SJCRH30 (cell line): ENCODE results near the gene CDON. TPM values are rescaled to one million over a fixed set of nuclear protein-coding genes. Genes with fewer than 3 reads are reported as not detected.

Experiments used
- DNase-seq, 2 experiments: peaks; one replicate each; pipeline ENCODE4 v3.0.0-alpha.2; 2015 to 2020
- H3K27ac ChIP-seq: fragments of 250-450 bp; sonication (Bioruptor Pico); 2 replicates; pipeline ENCODE4 v1.5.1; 2020; ENCODE audit warnings: mild to moderate bottlenecking, moderate library complexity
- H3K27me3 ChIP-seq: fragments of 250-450 bp; sonication (Bioruptor Pico); 2 replicates; pipeline ENCODE4 v1.5.1; 2020; ENCODE audit warnings: mild to moderate bottlenecking, moderate library complexity
- H3K36me3 ChIP-seq: fragments of 250-450 bp; sonication (Bioruptor Pico); 2 replicates; pipeline ENCODE4 v1.5.1; 2020; ENCODE audit warnings: mild to moderate bottlenecking, moderate library complexity
- H3K4me1 ChIP-seq: fragments of 250-450 bp; sonication (Bioruptor Pico); 2 replicates; pipeline ENCODE4 v1.5.1; 2020; ENCODE audit warnings: mild to moderate bottlenecking, moderate library complexity
- H3K4me3 ChIP-seq: fragments of 250-450 bp; sonication (Bioruptor Pico); 2 replicates; pipeline ENCODE4 v1.5.1; 2020; ENCODE audit warnings: mild to moderate bottlenecking, moderate library complexity
- H3K9me3 ChIP-seq: fragments of 250-450 bp; sonication (Bioruptor Pico); replicated peaks from 2 replicates; pipeline ENCODE4 v1.5.1; 2020; ENCODE audit warnings: mild to moderate bottlenecking, moderate library complexity
- total RNA-seq: library from RNA; depleted of rRNA; stranded (reverse); fragments of >200 nt; shearing (Covaris generic); gene quantifications from 2 replicates; pipeline ENCODE4 v1.2.3, GENCODE V29; 2014

Gene CDON
- total RNA-seq, 1 experiment from 2014 or later = 76.1 TPM

DNA sequence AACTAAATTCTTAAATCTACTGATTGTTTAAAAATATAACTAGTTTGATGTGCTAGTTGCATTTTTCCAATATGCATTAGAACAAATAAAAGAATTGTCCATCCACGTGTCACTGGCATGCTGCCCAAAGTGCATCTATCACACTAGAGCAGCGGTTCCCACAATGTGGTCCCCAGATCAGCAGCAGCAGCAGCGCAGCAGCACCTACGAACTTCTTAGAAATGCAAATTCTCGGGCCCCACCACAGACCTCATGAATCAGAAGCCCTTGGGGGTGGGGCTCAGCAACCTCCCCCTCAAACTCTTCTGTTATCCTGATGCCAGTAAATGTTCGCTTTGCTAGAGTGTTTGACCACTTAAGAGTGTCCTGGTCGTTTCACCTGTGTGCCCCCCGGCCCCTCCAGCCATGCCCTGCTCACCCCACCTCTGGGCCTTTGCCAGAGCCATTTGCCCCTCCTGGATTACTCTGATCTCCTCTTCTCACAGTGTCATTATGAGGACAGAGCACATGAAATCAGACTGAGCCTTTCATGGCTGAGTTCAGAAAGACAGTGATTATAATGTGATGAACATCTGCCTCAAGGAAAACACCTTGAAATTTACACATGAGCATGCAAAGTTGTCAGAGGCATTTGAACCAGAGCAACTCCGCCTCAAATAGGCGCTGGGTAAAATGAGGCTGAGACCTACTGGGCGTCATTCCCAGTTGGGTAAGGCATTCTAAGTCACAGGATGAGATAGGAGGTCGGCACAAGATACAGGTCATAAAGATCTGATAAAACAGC is 129.4 kb downstream of the CDON start:
- H3K4me3 ChIP-seq = no peak overlapping the region
- H3K27me3 ChIP-seq = no peaks in the 10 kb centered on the region
- H3K9me3 ChIP-seq = no peaks in the 10 kb centered on the region
- H3K27ac ChIP-seq = no peak overlapping the region
- no peaks in the 10 kb centered on the region for H3K4me1 ChIP-seq
- no peaks in the 10 kb centered on the region for H3K36me3 ChIP-seq
- no peak for DNase-seq

DNA sequence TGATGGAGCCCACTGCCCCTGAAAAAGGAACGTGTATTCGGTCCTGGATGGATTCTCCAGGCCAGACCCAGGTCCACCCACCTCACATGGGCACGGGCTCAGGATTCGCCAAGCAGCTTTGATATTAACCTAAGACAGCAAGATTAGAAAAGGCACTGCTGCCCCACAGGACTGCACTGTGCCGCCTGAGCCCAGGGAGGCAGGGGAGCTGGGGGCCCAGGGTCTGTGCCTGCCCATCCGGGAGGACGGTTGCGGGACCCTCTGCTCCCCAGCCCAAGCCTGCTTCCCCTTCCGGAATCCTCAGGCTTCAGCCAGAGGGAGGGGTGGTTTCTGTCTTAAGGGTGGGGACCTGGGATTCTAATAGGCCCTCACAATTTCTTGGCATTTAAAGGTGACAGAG is 130.4 kb downstream of the CDON start:
- Histone ChIP-seq H3K36me3 (no peaks in the 10 kb centered on the region), H3K27ac (no peak overlapping the region), H3K4me1 (no peaks in the 10 kb centered on the region), H3K27me3 (no peaks in the 10 kb centered on the region), H3K4me3 (no peak overlapping the region), H3K9me3 (no peaks in the 10 kb centered on the region)
- no peak for DNase-seq

DNA sequence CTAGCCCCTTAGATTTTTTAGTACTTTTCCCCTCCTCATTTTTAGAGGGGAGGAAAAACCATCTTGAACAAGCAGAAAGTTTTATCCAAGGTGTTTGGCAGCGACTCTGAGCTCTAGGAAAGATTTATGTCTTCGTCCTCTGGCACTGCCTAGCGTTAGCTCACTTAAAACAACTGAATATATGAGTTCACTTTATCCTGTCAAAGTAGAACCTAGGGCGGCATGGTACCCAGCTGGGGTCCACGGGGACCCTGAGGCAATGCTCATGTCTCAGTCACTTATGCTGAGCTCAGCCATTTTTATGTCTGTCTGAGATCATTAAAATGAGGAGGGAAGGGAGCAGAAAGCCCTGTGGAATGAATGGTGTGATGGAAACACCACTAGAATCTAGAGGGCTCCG is 131.0 kb downstream of the CDON start:
- Histone ChIP-seq H3K27me3 (no peaks in the 10 kb centered on the region), H3K36me3 (no peaks in the 10 kb centered on the region), H3K27ac (no peak overlapping the region), H3K4me3 (no peak overlapping the region), H3K4me1 (no peaks in the 10 kb centered on the region), H3K9me3 (no peaks in the 10 kb centered on the region)
- DNase-seq = no peak

DNA sequence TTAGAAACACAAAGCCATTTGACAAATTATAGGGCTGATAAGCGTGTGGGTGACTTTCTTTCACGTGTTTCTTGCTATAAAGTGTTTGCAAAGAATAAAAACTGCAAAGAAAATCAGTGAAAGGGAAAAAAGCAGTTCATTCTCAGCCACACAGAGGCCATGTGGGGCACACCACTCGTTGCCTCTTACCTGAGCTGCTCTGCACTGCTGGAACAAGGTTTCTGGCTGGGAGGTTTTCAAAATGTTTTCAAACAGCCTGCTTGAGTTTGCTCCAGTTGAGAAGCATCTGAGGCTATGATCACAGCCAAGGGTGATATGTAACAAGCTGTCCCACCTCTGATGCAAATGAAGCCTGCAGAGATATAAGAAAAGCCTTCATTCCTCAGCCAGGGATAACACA is 131.6 kb downstream of the CDON start:
- no peak overlapping the region for H3K27ac ChIP-seq
- H3K36me3 ChIP-seq = no peaks in the 10 kb centered on the region
- H3K27me3 ChIP-seq = no peaks in the 10 kb centered on the region
- H3K4me3 ChIP-seq = no peak overlapping the region
- no peaks in the 10 kb centered on the region for H3K4me1 ChIP-seq
- no peak for DNase-seq
- no peaks in the 10 kb centered on the region for H3K9me3 ChIP-seq

DNA sequence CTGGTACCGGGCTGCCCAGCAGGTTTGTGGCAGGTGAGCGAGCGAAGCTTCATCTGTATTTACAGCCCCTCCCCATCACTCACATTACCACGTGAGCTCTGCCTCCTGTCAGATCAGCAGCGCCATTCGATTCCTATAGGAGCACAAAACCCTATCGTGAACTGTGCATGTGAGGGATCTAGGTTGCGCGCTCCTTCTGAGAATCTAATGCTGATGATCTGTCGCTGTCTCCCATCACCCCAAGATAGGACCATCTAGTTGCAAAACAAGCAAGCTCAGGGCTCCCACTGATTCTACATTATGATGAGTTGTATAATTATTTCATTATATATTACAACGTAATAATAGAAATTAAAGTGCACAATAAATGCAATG is 132.6 kb downstream of the CDON start:
- H3K9me3 ChIP-seq = no peaks in the 10 kb centered on the region
- H3K27me3 ChIP-seq = no peaks in the 10 kb centered on the region
- H3K4me1 ChIP-seq = no peaks in the 10 kb centered on the region; the same call in 1 of the 2 replicates
- H3K36me3 ChIP-seq = no peaks in the 10 kb centered on the region
- H3K4me3 ChIP-seq = no peak overlapping the region
- no peak for DNase-seq
- H3K27ac ChIP-seq = no peak overlapping the region

DNA sequence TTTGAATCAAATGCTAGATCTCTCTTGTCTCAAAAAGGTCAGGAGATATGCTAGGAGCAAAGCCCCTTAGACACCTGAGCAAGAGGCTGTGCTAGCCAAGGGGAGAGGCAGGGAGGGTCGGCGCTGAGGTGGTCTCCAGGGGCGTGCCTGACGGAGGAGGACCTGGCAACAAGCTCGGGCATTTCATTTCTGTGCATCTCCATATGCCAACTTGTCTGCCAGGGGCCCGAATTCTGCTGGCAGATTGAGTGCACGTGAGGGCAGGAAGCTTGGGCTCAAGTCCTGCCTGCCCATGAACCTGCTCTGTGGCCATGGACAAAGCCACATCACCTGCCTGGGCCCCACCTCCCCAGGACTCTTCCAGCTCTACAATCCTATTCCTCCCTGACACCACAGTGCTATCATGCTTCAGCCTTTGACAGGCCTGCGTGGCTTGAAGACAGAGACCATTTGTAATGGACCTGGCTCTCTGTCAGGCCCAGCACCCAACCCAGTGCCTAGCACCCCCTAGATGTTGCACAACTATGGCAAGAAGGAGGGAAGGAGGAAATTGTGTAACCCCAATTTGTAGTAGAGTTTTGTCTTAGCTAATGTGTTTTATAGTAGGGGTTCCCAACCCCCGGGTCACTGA is 133.1 kb downstream of the CDON start:
- Histone ChIP-seq H3K4me3 (no peak overlapping the region), H3K9me3 (no peaks in the 10 kb centered on the region), H3K4me1 (no peaks in the 10 kb centered on the region; the same call in 1 of the 2 replicates), H3K27me3 (no peaks in the 10 kb centered on the region), H3K27ac (no peak overlapping the region), H3K36me3 (no peaks in the 10 kb centered on the region)
- no peak for DNase-seq

DNA sequence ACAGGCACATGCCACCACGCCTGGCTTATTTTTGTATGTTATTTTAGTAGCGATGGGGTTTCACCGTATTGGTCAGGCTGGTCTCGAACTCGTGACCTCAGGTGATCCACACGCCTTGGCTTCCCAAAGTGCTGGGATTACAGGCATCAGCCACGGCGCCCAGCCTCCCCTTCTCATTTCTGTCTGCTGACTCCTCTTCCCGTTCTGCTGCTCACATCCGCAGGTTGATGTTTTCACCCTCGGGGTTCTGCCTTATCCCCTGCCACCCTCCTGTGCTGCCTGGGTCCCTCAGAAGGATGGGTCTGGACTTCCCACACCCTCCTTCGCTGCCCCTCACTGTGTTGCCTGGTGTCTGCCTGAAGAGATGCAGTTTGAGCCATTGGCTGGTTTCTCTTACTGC is 136.0 kb downstream of the CDON start:
- no peaks in the 10 kb centered on the region for H3K9me3 ChIP-seq
- H3K27me3 ChIP-seq = no peaks in the 10 kb centered on the region
- H3K27ac ChIP-seq = no peak overlapping the region
- no peak for DNase-seq
- H3K4me1 ChIP-seq = no peaks in the 10 kb centered on the region; the same call in 1 of the 2 replicates
- no peaks in the 10 kb centered on the region for H3K36me3 ChIP-seq
- H3K4me3 ChIP-seq = no peak overlapping the region

DNA sequence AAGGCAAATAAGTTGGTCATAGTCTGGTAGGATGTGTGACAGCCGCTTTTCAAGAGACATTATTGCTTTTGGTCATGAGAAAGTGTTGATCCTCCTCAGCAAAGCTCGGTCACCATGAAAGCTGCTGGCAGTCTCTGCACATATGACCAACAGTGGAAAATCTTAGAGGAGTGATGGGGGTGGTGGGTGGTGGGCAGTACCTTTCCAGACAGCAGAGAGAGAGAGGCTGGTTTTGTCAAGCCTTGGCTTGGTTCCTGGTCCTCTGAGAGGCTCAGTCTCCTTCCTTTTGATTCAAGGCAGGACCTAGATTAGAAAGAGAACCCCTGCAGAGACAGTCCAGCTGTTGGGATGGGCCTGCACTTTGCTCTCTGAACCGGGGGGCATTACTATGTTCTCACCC is 136.9 kb downstream of the CDON start:
- Histone ChIP-seq H3K4me3 (no peak overlapping the region), H3K27ac (no peak overlapping the region), H3K27me3 (no peaks in the 10 kb centered on the region), H3K9me3 (no peaks in the 10 kb centered on the region), H3K4me1 (no peaks in the 10 kb centered on the region; the same call in 1 of the 2 replicates), H3K36me3 (no peaks in the 10 kb centered on the region)
- DNase-seq = no peak

DNA sequence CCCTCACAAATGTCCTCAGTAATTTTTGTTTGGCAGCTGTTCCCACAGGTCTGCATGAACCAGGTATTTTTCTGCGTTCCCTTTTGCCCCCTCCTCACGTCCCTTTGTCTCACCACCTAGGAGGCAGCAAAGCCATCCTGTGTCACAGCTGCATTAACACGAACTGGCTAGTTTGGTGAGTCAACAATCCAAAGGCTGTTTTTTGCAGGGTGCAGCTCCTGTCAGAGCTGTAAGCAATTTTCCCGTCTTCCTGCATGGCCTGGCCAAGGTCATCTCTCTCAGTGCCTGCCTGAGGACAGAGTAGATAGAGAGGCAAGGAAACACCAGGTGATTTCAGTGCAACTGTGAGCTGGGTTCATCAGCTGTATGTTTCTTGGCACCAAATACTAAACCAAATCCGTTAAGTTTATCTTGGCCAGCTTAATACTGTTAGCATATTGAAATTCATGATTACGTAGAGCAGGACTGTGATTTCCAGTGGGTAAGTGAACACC is 137.4 kb downstream of the CDON start:
- DNase-seq = no peak
- H3K9me3 ChIP-seq = no peaks in the 10 kb centered on the region

DNA sequence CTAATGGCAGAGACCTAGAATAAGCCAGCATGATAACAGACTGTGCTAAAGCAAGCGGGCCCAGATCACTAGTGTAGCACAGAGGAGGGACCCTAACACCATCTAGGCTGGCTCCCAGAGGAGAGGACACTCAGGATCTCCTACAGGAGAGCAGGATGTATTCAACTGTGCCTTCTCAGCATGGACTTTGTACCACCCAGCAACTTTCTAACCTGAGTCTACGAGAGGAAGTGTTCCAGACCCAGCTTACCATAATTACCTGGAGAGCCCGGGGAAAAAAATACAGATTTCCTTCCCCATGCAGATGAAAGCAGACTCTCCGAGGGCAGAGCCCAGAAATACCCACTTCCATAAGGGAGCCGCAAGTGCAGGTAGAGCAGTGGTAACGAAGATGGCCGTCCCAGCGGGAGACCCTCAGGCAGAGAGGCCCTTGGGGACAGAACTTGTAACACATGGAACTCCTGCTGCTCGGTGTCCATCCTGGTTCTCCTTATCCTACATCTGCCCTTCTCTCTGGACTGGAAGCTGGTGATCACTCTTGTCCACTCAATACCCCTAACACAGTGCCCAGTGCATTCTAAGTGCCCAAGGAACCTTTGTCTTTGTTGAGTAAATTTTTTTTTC is 138.2 kb downstream of the CDON start:
- H3K4me1 ChIP-seq = no peaks in the 10 kb centered on the region; the same call in 1 of the 2 replicates
- no peak overlapping the region for H3K27ac ChIP-seq
- H3K9me3 ChIP-seq = no peaks in the 10 kb centered on the region
- H3K4me3 ChIP-seq = no peak overlapping the region
- no peaks in the 10 kb centered on the region for H3K27me3 ChIP-seq
- DNase-seq = no peak
- no peaks in the 10 kb centered on the region for H3K36me3 ChIP-seq

More for the DNA sequence above, 137.4 kb downstream of the CDON start:
- Histone ChIP-seq H3K27me3 (no peaks in the 10 kb centered on the region), H3K36me3 (no peaks in the 10 kb centered on the region), H3K4me3 (no peak overlapping the region), H3K4me1 (no peaks in the 10 kb centered on the region; the same call in 1 of the 2 replicates), H3K27ac (no peak overlapping the region)

DNA sequence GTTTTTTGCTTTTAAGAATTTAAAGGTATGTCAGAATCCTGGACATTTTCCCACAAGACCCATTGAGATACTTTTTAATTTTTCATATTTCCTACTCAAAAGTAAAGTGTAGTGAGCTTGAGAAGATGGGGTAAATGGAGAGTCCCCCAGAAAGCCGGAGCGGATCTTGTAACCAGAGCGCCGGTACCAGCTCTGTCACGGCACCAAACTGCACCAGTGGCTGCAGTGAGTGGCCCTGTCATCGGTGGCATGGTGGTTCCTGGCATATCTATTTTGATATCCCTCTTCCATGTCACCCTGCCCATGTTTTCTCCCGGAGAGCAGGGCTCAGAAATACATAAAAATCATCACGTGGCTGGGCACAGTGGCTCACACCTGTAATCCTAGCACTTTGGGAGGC is 139.0 kb downstream of the CDON start:
- Histone ChIP-seq H3K4me3 (no peak overlapping the region), H3K4me1 (no peaks in the 10 kb centered on the region; the same call in 1 of the 2 replicates), H3K27me3 (no peaks in the 10 kb centered on the region), H3K36me3 (no peaks in the 10 kb centered on the region), H3K9me3 (no peaks in the 10 kb centered on the region), H3K27ac (no peak overlapping the region)
- no peak for DNase-seq

DNA sequence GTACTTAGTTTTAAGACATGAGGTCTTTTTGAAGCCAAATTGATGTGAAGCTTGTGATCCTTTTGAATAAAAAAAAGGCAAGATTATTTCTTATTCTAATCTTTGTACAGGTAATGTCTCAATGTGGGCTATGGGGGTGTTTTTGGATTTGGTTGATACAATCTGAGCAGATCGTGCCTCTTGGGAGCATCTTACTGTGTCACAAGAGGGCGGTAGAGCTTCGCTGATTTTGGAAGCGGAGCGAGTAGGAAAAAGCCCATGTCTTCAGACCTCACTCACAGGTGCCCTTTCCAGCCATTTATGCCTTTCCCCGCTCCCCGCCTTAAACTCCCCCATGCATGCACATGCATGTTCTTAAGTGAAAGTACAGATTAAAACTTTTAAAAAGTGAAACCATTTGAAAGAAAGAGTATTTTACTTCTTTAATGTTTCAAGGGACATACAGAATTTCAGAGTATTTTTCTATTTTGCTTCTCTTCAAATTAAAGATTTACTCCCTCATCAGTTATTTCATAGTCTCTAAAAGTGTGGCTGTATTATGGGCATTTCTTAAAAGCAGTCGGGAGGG is 139.6 kb downstream of the CDON start:
- H3K27ac ChIP-seq = no peak overlapping the region
- no peaks in the 10 kb centered on the region for H3K36me3 ChIP-seq
- H3K4me3 ChIP-seq = no peak overlapping the region
- peak; percentile 63 to 82 for DNase-seq
- H3K9me3 ChIP-seq = no peaks in the 10 kb centered on the region
- H3K27me3 ChIP-seq = no peaks in the 10 kb centered on the region
- H3K4me1 ChIP-seq = no peaks in the 10 kb centered on the region; the same call in 1 of the 2 replicates

DNA sequence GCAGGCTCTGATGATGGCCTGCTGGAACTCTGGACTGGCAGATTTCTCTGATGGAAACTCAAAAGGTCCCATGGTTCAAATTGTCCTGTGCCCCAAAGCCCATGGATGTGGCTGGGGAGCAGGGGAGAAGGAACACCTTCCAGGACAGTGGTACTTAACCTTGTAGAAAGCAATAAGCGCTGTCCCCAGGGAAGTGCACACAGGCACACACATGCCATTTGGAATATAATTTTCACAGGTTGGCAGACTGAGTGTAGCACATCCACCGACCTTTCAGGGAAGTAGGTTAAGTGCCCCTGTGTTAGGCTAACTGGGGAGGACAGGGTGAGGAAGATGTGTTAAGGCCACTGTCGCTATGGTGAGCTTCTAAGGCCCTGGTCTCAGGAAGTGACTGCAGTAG is 140.5 kb downstream of the CDON start:
- no peak for DNase-seq
- Histone ChIP-seq H3K27ac (no peak overlapping the region), H3K4me3 (no peak overlapping the region), H3K9me3 (no peaks in the 10 kb centered on the region), H3K27me3 (no peaks in the 10 kb centered on the region), H3K36me3 (no peaks in the 10 kb centered on the region), H3K4me1 (no peaks in the 10 kb centered on the region; the same call in 1 of the 2 replicates)

DNA sequence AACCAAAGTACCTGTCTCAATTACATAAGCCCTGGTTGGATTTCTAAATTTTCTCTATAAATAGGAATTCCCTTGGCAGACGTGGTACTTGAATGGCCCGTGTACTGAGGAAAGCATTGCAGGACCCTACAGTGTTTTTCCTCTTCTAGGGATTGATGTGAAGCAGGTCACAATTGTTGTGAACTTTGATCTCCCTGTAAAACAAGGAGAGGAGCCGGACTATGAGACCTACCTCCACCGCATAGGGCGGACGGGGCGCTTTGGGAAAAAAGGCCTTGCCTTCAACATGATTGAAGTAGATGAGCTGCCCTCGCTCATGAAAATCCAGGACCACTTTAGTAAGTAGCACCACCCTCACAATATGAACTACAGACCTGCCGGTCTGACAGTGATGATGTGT is 141.6 kb downstream of the CDON start:
- DNase-seq = no peak
- Histone ChIP-seq H3K4me1 (no peaks in the 10 kb centered on the region; the same call in 1 of the 2 replicates), H3K36me3 (no peaks in the 10 kb centered on the region), H3K27me3 (no peaks in the 10 kb centered on the region), H3K27ac (no peak overlapping the region), H3K9me3 (no peaks in the 10 kb centered on the region), H3K4me3 (no peak overlapping the region)
